Neuronal stem cell (in vitro differentiated cells): ENCODE results near the gene EFCC1.

ENCODE experiments used
- DNase-seq: peaks from one replicate; pipeline ENCODE4 v3.0.0-alpha.2; 2013; ENCODE audit warnings: low spot score
- H2AFZ ChIP-seq: one replicate; pipeline ENCODE4 v1.6.1; 2013; ENCODE audit warnings: mild to moderate bottlenecking, low read length, inconsistent platforms
- H2AK5ac ChIP-seq: 2 replicates; pipeline ENCODE4 v1.6.1; 2013; ENCODE audit warnings: low read depth, mild to moderate bottlenecking, inconsistent platforms, low read length, moderate library complexity, mixed read lengths
- H2BK120ac ChIP-seq: 2 replicates; pipeline ENCODE4 v1.6.1; 2013; ENCODE audit warnings: low read depth, mild to moderate bottlenecking, inconsistent platforms, low read length, moderate library complexity, mixed read lengths
- H2BK12ac ChIP-seq: one replicate; pipeline ENCODE4 v1.6.1; 2013; ENCODE audit warnings: low read length, inconsistent platforms
- H2BK15ac ChIP-seq: 2 replicates; pipeline ENCODE4 v1.6.1; 2013; ENCODE audit warnings: mild to moderate bottlenecking, low read length, inconsistent platforms, mixed read lengths
- H2BK5ac ChIP-seq: one replicate; pipeline ENCODE4 v1.6.1; 2013; ENCODE audit warnings: inconsistent platforms, mild to moderate bottlenecking, low read length, moderate library complexity
- H3K14ac ChIP-seq: one replicate; pipeline ENCODE4 v1.6.1; 2013; ENCODE audit warnings: low read length, inconsistent platforms
- H3K18ac ChIP-seq: 2 replicates; pipeline ENCODE4 v1.6.1; 2013; ENCODE audit warnings: low read length, inconsistent platforms
- H3K23ac ChIP-seq: 2 replicates; pipeline ENCODE4 v1.6.1; 2013; ENCODE audit warnings: low read depth, mild to moderate bottlenecking, mixed read lengths, low read length, inconsistent platforms; ENCODE audit not compliant: poor library complexity
- H3K27ac ChIP-seq: replicated peaks from 3 replicates; pipeline ENCODE4 v1.5.1; 2013; ENCODE audit warnings: low read length, inconsistent platforms
- H3K27me3 ChIP-seq, 3 experiments: 2 replicates each; pipeline ENCODE4 v1.6.1; 2013; ENCODE audit warnings: low read length in 3 of 3, mild to moderate bottlenecking in 2 of 3, inconsistent platforms in 1 of 3, low read depth in 1 of 3, mixed read lengths in 1 of 3, moderate library complexity in 1 of 3; ENCODE audit not compliant: control insufficient read depth in 3 of 3, insufficient read depth in 3 of 3
- H3K36me3 ChIP-seq, 2 donors: replicated peaks in 1 of 2; 2 replicates each; pipeline ENCODE4 v1.6.1; 2013; ENCODE audit warnings: low read length in 2 of 2; ENCODE audit not compliant: control insufficient read depth in 2 of 2, insufficient read depth in 2 of 2
- H3K4ac ChIP-seq: 2 replicates; pipeline ENCODE4 v1.6.1; 2013; ENCODE audit warnings: inconsistent platforms, mild to moderate bottlenecking, low read length, moderate library complexity
- H3K4me1 ChIP-seq, 2 donors: 1 replicate in 1 of 2; 2 replicates in 1 of 2; pipeline ENCODE4 v1.6.1; 2013; ENCODE audit warnings: low read length in 2 of 2, low read depth in 1 of 2; ENCODE audit not compliant: control insufficient read depth in 2 of 2, insufficient read depth in 1 of 2
- H3K4me2 ChIP-seq: one replicate; pipeline ENCODE4 v1.6.1; 2013; ENCODE audit warnings: mild to moderate bottlenecking, low read length, inconsistent platforms; ENCODE audit not compliant: insufficient read depth, poor library complexity, severe bottlenecking
- H3K4me3 ChIP-seq, 2 donors: 2 replicates each; pipeline ENCODE4 v1.5.1; 2013; ENCODE audit warnings: low read length in 2 of 2, mild to moderate bottlenecking in 2 of 2, inconsistent platforms in 1 of 2, moderate library complexity in 1 of 2
- H3K79me1 ChIP-seq: one replicate; pipeline ENCODE4 v1.6.1; 2013; ENCODE audit warnings: low read depth, mild to moderate bottlenecking, inconsistent platforms, low read length, moderate library complexity
- H3K9ac ChIP-seq: one replicate; pipeline ENCODE4 v1.6.1; 2013; ENCODE audit warnings: mild to moderate bottlenecking, low read depth, low read length, inconsistent platforms; ENCODE audit not compliant: poor library complexity
- H3K9me3 ChIP-seq, 2 donors: replicated peaks in 1 of 2; 2 replicates each; pipeline versions ENCODE3 to v1.6.1; 2013; ENCODE audit warnings: low read length in 2 of 2, mild to moderate bottlenecking in 2 of 2, inconsistent platforms in 1 of 2, low read depth in 1 of 2, mixed read lengths in 1 of 2, moderate library complexity in 1 of 2; ENCODE audit not compliant: control insufficient read depth in 2 of 2, insufficient read depth in 1 of 2
- H4K8ac ChIP-seq: one replicate; pipeline ENCODE4 v1.6.1; 2013; ENCODE audit warnings: low read depth, mild to moderate bottlenecking, inconsistent platforms, low read length, moderate library complexity
- H4K91ac ChIP-seq: one replicate; pipeline ENCODE4 v1.6.1; 2013; ENCODE audit warnings: low read length, low read depth, mild to moderate bottlenecking, inconsistent platforms; ENCODE audit not compliant: poor library complexity
- WGBS, 2 donors: extraction: QIAGEN DNeasy Blood & Tissue Kit; methylation state at CpG; one replicate each; pipeline ENCODE4 v1.1.7; 2013; ENCODE audit warnings: missing lambda C conversion rate in 2 of 2, mixed read lengths in 1 of 2; ENCODE audit not compliant: insufficient read length in 2 of 2, insufficient replicate concordance in 1 of 2; ENCODE audit errors: extremely low coverage in 2 of 2; 5-methylcytosine and 5-hydroxymethylcytosine counted together

The EFCC1 gene

GRCh38 chr3:128994581-128995546, 6.2 kb upstream of the EFCC1 start:
- Histone ChIP-seq H3K23ac (no peak overlapping the region), H3K4ac (no peak overlapping the region), H2AK5ac (peak overlapping the region; percentile 49), H3K18ac (peak overlapping the region; percentile 73), H3K4me1 (peaks cover 26 to 56% of the 10 kb centered on the region in 2 donors), H3K27me3 (peaks cover 0 to 4% (median 0%) of the 10 kb centered on the region in 3 experiments), H3K79me1 (peaks cover 3% of the 10 kb centered on the region), H2BK5ac (no peak overlapping the region), H3K9ac (no peak overlapping the region), H3K4me2 (no peak overlapping the region), H2BK120ac (peak overlapping the region; percentile 66), H2AFZ (peak overlapping the region; percentile 83), H3K9me3 (no peaks in the 10 kb centered on the region), H2BK15ac (peak overlapping the region; percentile 34), H3K14ac (no peak overlapping the region), H4K8ac (peak overlapping the region; percentile 44), H2BK12ac (peak overlapping the region; percentile 26), H3K4me3 (peak overlapping the region in 1 of 2 donors; percentile 56), H3K27ac (no peak overlapping the region), H4K91ac (no peak overlapping the region), H3K36me3 (peaks cover 0 to 4% of the 10 kb centered on the region in 2 donors)
- DNase-seq = no peak
- WGBS, 2 donors = no CpG with 5 or more reads among the region's 19 CpGs

- Histone ChIP-seq H3K36me3 (peaks cover 0 to 4% of the 10 kb centered on the region in 2 donors), H3K9me3 (no peaks in the 10 kb centered on the region), H3K4me2 (no peak overlapping the region), H3K79me1 (peaks cover 3% of the 10 kb centered on the region), H4K8ac (no peak overlapping the region), H2BK15ac (peak overlapping the region; percentile 34), H3K23ac (no peak overlapping the region), H3K14ac (no peak overlapping the region), H4K91ac (no peak overlapping the region), H2AFZ (no peak overlapping the region), H3K27ac (no peak overlapping the region), H3K4me1 (peaks cover 29 to 65% of the 10 kb centered on the region in 2 donors), H2AK5ac (no peak overlapping the region), H3K4ac (no peak overlapping the region), H2BK12ac (no peak overlapping the region), H3K9ac (no peak overlapping the region), H3K27me3 (peaks cover 0 to 4% (median 0%) of the 10 kb centered on the region in 3 experiments), H2BK5ac (no peak overlapping the region), H3K4me3 (no peak overlapping the region), H3K18ac (peak overlapping the region; percentile 50), H2BK120ac (no peak overlapping the region)
- no peak for DNase-seq
- WGBS, 2 donors = no CpG with 5 or more reads among the region's 1 CpG
Measured at GRCh38 chr3:128995737-128996136, 5.4 kb upstream of the EFCC1 start.

GRCh38 chr3:128996200-128996599, 4.9 kb upstream of the EFCC1 start:
- peak overlapping the region; percentile 50 for H2BK12ac ChIP-seq
- no peak overlapping the region for H3K27ac ChIP-seq
- WGBS, 2 donors = no CpG with 5 or more reads among the region's 1 CpG
- H3K9me3 ChIP-seq = no peaks in the 10 kb centered on the region
- no peak overlapping the region for H4K8ac ChIP-seq
- H2AK5ac ChIP-seq = peak overlapping the region; percentile 92
- no peak overlapping the region for H2BK5ac ChIP-seq
- peaks cover 0 to 4% (median 0%) of the 10 kb centered on the region in 3 experiments for H3K27me3 ChIP-seq
- peaks cover 3% of the 10 kb centered on the region for H3K79me1 ChIP-seq
- H3K14ac ChIP-seq = no peak overlapping the region
- H3K9ac ChIP-seq = no peak overlapping the region
- peak overlapping the region; percentile 52 for H2BK120ac ChIP-seq
- H3K4me3 ChIP-seq = no peak overlapping the region
- no peak overlapping the region for H2AFZ ChIP-seq
- H4K91ac ChIP-seq = no peak overlapping the region
- no peak overlapping the region for H2BK15ac ChIP-seq
- peaks cover 0 to 4% of the 10 kb centered on the region in 2 donors for H3K36me3 ChIP-seq
- H3K18ac ChIP-seq = peak overlapping the region; percentile 50
- no peak overlapping the region for H3K23ac ChIP-seq
- H3K4me2 ChIP-seq = no peak overlapping the region
- DNase-seq = no peak
- H3K4ac ChIP-seq = no peak overlapping the region
- H3K4me1 ChIP-seq = peaks cover 30 to 67% of the 10 kb centered on the region in 2 donors

- peaks cover 0 to 7% (median 0%) of the 10 kb centered on the region in 3 experiments for H3K27me3 ChIP-seq
Measured at GRCh38 chr3:128996726-128997125, 4.4 kb upstream of the EFCC1 start.

More at GRCh38 chr3:128996726-128997125, 4.4 kb upstream of the EFCC1 start:
- H3K79me1 ChIP-seq = peaks cover 3% of the 10 kb centered on the region
- H3K4me1 ChIP-seq = peaks cover 30 to 67% of the 10 kb centered on the region in 2 donors
- no peak overlapping the region for H4K8ac ChIP-seq
- H2BK15ac ChIP-seq = no peak overlapping the region
- no peak for DNase-seq
- H2AK5ac ChIP-seq = peak overlapping the region; percentile 92
- H3K9ac ChIP-seq = no peak overlapping the region
- no peak overlapping the region for H2AFZ ChIP-seq
- H3K18ac ChIP-seq = peak overlapping the region; percentile 6
- no peak overlapping the region for H2BK12ac ChIP-seq
- no peak overlapping the region for H3K4me2 ChIP-seq
- no peak overlapping the region for H3K4me3 ChIP-seq
- no peak overlapping the region for H3K27ac ChIP-seq
- no peak overlapping the region for H2BK5ac ChIP-seq
- H4K91ac ChIP-seq = no peak overlapping the region
- H3K36me3 ChIP-seq = peaks cover 0 to 4% of the 10 kb centered on the region in 2 donors
- no peak overlapping the region for H3K4ac ChIP-seq
- peak overlapping the region; percentile 52 for H2BK120ac ChIP-seq
- no CpG with 5 or more reads among the region's 5 CpGs for WGBS, 2 donors
- H3K9me3 ChIP-seq = no peaks in the 10 kb centered on the region
- H3K14ac ChIP-seq = no peak overlapping the region
- H3K23ac ChIP-seq = peak overlapping the region; percentile 8
